Dermis microvascular lymphatic vessel endothelial cell (primary cell): ENCODE measurements around the gene SLC43A3. TPM values are rescaled to one million over a fixed set of nuclear protein-coding genes. Genes with fewer than 3 reads are reported as not detected.
A peak's percentile ranks its signal among the peaks of the same experiment; 100 is the strongest.

ENCODE experiments used
- DNase-seq, 2 donors: peaks; one replicate each; pipeline versions ENCODE4 v3.0.0 to v3.0.0-alpha.2; 2010; ENCODE audit warnings: low read depth in 2 of 2
- total RNA-seq: library from RNA; depleted of rRNA; stranded (reverse); fragments of >200 nt; gene quantifications from 2 replicates; pipeline ENCODE4 v1.2.1, GENCODE V29; 2014

SLC43A3 gene
- 24.4 and 35.3 TPM in 2 replicates for total RNA-seq

GRCh38 chr11:57426929-57427726 lies at the start of gene SLC43A3:
Gene SLC43A3, minus strand, starts transcription at chr11:57427121. Its CDS starts 949 bp downstream, at chr11:57426172.
- DNase-seq = peak; percentile 50 to 70

- peak in 1 of 2 donors; percentile 17 for DNase-seq
These were observed 49.3 kb upstream of the SLC43A3 start for GRCh38 chr11:57476047-57476756.

- DNase-seq = no peak
These were observed 48.7 kb upstream of the SLC43A3 start for GRCh38 chr11:57475671-57476046.

GRCh38 chr11:57475191-57475590 lies 48.3 kb upstream of the SLC43A3 start:
- peak in 1 of 2 donors; percentile 47 for DNase-seq

GRCh38 chr11:57474803-57475115 lies 47.8 kb upstream of the SLC43A3 start:
- DNase-seq = no peak

- no peak for DNase-seq
These were observed 47.3 kb upstream of the SLC43A3 start for GRCh38 chr11:57474017-57474802.

- no peak for DNase-seq
These were observed 46.4 kb upstream of the SLC43A3 start for GRCh38 chr11:57473285-57473841.

GRCh38 chr11:57471496-57471895 lies 44.6 kb upstream of the SLC43A3 start:
- no peak for DNase-seq

GRCh38 chr11:57469268-57469667 lies 42.3 kb upstream of the SLC43A3 start:
- DNase-seq = no peak

GRCh38 chr11:57468276-57468675 lies 41.4 kb upstream of the SLC43A3 start:
- DNase-seq = no peak

- no peak for DNase-seq
These were observed 40.7 kb upstream of the SLC43A3 start for GRCh38 chr11:57467508-57468157.

GRCh38 chr11:57466680-57467079 lies 39.8 kb upstream of the SLC43A3 start:
- DNase-seq = no peak

- no peak for DNase-seq
These were observed 37.7 kb upstream of the SLC43A3 start for GRCh38 chr11:57464539-57465181.

GRCh38 chr11:57463671-57464538 lies 37.0 kb upstream of the SLC43A3 start:
- DNase-seq = no peak

- DNase-seq = no peak
These were observed 35.7 kb upstream of the SLC43A3 start for GRCh38 chr11:57462597-57462996.

- no peak for DNase-seq
These were observed 35.0 kb upstream of the SLC43A3 start for GRCh38 chr11:57461841-57462489.

GRCh38 chr11:57460758-57461749 lies 34.1 kb upstream of the SLC43A3 start:
- DNase-seq = no peak
